BLaER1 treated with 17β-estradiol and CSF1 and Interleukin-3, amounts not matched to agents 10 nM and 100 nM (cell line): ENCODE data around the gene NMRK1.

Source experiments
- H3K27ac ChIP-seq, 11 experiments: shearing (Covaris generic); formaldehyde crosslinking; 2 replicates each; pipeline ENCODE4 v1.8.1; 2022
- H3K27me3 ChIP-seq, 11 experiments: shearing (Covaris generic); formaldehyde crosslinking; 2 replicates each; pipeline ENCODE4 v1.8.1; 2022
- H3K36me3 ChIP-seq, 11 experiments: shearing (Covaris generic); formaldehyde crosslinking; 2 replicates each; pipeline ENCODE4 v1.8.1; 2022
- H3K4me1 ChIP-seq, 10 experiments: shearing (Covaris generic); formaldehyde crosslinking; 2 replicates each; pipeline ENCODE4 v1.8.1; 2022
- H3K4me2 ChIP-seq, 11 experiments: shearing (Covaris generic); formaldehyde crosslinking; 2 replicates each; pipeline ENCODE4 v1.8.1; 2022
- H3K4me3 ChIP-seq, 10 experiments: shearing (Covaris generic); formaldehyde crosslinking; 2 replicates each; pipeline ENCODE4 v1.8.1; 2022
- H3K9ac ChIP-seq, 11 experiments: shearing (Covaris generic); formaldehyde crosslinking; 2 replicates each; pipeline ENCODE4 v1.8.1; 2022
- H3K9me3 ChIP-seq, 11 experiments: shearing (Covaris generic); formaldehyde crosslinking; replicated peaks in 1 of 11; 2 replicates each; pipeline ENCODE4 v1.8.1; 2022
- H4K20me1 ChIP-seq, 11 experiments: shearing (Covaris generic); formaldehyde crosslinking; 2 replicates each; pipeline ENCODE4 v1.8.1; 2022
- Cebpa-rat ChIP-seq, 11 experiments: shearing (Covaris generic); IDR thresholded peaks; 2 replicates each; pipeline ENCODE4 v1.8.1; 2022

Gene NMRK1

DNA sequence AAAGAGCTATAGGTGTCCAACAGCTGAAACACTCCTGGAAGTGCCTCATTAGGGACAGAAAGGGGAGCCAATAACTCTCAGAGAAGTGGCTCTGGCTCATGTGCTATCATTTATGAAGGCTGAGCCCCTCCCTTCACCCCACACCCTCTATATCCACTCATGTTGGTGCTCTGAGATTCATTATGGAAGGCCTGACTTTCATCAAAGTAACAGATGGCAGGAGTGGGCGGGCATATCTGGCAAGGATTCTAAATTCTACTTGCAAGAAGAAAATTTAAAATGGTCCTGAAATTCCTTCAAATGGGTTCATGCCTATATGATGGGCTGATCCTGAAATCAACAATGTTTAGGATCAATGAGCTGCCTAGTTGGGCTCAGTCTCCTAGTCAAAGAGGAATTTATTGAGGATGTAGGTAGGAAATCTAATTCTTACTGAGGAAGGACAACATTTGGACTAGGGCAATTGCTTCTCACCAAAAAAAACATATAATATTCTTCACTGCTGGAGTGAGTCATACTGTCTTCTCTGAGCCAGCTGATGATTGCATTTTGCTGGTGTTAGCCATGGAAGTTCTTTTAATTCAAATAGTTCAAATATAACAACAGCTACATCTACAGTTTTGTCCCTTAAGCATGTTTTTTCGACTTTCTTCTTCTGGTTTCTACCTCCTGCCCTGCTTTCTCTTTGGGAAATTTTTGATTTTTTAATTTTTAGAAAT is 23.5 kb downstream of the NMRK1 start:
- no peak overlapping the region for H3K27ac ChIP-seq
- peaks cover 0 to 93% (median 7%) of the 10 kb centered on the region in 11 experiments; a peak in 14 of 22 replicates for H3K36me3 ChIP-seq
- TF ChIP-seq Cebpa-rat (IDR thresholded peaks at IDR 0.05), result no peak
- no peaks in the 10 kb centered on the region for H3K27me3 ChIP-seq
- no peak overlapping the region for H3K4me2 ChIP-seq
- no peaks in the 10 kb centered on the region for H4K20me1 ChIP-seq
- H3K4me1 ChIP-seq, result no peaks in the 10 kb centered on the region
- H3K9me3 ChIP-seq, result peaks cover 0 to 4% (median 0%) of the 10 kb centered on the region in 11 experiments; a peak in 1 of 22 replicates
- no peak overlapping the region for H3K4me3 ChIP-seq
- no peak overlapping the region for H3K9ac ChIP-seq

DNA sequence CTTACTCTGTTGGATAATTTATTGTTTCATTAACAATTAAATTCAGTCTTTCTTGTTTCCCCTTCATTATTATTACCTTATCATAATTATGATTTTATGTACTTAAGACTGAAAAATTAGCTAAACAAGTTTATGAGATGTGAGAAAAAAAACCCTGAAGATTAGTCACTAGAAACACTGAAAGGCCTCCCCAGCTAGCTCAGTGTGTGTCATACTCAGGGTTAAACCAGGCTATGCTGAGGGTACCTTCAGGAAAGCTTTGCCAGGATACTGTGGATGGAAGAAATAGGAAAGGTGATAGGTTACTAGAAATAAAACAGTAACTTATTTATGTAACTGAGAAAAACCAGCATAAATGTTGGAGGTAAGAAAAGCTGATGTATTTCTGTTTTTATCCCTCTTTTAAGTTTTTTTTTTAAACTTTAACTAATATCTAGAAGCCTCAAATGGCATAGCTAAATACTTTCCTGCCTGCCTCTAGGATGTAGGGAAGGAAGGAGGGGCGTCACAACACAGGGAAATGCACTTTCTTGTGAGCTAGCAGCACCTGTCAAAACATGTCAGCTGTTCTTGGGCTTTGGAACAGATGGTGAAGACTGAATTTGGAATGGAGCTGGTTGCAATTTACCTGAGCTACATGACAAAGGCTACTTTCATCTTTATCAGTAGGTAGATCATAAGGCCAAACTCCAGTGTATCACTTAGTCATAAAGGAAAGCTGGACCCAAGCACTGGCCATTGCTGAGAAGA is 24.2 kb downstream of the NMRK1 start:
- H3K9ac ChIP-seq, result no peak overlapping the region
- no peak overlapping the region for H3K4me2 ChIP-seq
- H3K27ac ChIP-seq, result no peak overlapping the region
- TF ChIP-seq Cebpa-rat (IDR thresholded peaks at IDR 0.05), result no peak
- no peak overlapping the region for H3K4me3 ChIP-seq
- H3K9me3 ChIP-seq, result peaks cover 0 to 7% (median 0%) of the 10 kb centered on the region in 11 experiments; a peak in 6 of 22 replicates
- no peaks in the 10 kb centered on the region for H3K4me1 ChIP-seq
- H3K27me3 ChIP-seq, result no peaks in the 10 kb centered on the region
- H4K20me1 ChIP-seq, result no peaks in the 10 kb centered on the region
- H3K36me3 ChIP-seq, result peaks cover 0 to 86% (median 7%) of the 10 kb centered on the region in 11 experiments; a peak in 14 of 22 replicates

DNA sequence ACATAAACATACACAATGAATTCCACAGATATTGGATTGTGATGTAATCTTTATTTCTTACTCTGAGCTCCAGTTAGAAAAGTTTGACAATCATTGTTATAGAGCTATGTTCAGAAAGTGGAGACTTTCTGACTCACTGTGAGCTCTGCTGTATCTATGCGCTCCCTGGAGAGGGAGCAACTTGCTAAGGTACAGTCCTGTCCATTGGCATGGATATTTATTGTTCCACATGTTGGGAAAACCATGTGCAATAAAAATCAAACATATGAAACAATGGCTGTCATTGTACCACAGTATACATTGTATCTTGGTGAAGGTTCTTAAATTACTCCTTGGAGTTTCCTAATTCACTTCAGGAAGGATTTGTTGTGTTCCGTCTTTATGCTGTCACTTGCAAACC is 26.8 kb downstream of the NMRK1 start:
- no peaks in the 10 kb centered on the region for H3K4me1 ChIP-seq
- no peak for TF ChIP-seq Cebpa-rat (IDR thresholded peaks at IDR 0.05)
- peaks cover 0 to 60% (median 7%) of the 10 kb centered on the region in 11 experiments; a peak in 14 of 22 replicates for H3K36me3 ChIP-seq
- peaks cover 6 to 32% (median 17%) of the 10 kb centered on the region in 11 experiments; a peak in 21 of 22 replicates for H3K9me3 ChIP-seq
- H4K20me1 ChIP-seq, result no peaks in the 10 kb centered on the region
- no peak overlapping the region for H3K9ac ChIP-seq
- H3K4me3 ChIP-seq, result no peak overlapping the region
- no peak overlapping the region for H3K4me2 ChIP-seq
- H3K27ac ChIP-seq, result no peak overlapping the region
- H3K27me3 ChIP-seq, result no peaks in the 10 kb centered on the region

DNA sequence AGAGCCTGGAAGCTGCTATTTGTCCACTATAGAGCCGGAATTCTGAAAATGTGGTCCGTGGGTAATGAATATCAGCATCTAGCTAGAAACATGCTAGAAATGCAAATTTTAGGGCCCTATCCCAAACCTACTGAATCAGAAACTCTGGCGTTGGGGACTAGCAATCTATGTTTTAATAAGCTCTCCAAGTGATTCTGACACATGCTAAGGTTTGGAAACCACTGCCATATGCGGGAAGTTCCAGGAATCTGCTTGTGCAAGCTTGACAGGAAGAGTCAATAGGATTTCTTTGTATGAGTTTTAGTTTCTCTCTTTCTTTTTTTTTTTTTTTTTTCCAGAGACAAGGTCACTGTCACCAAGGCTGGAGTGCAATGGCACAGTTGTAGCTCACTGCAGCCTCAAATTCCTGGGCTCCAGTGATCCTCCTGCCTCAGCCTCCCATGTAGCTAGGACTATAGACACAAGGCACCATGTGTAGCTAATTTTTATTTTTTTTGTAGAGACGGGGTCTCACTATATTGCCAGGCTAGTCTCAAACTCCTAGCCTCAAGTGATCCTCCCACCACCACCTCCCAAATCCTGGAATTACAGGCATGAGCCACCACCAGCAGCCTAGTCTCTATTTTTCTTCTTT is 33.5 kb downstream of the NMRK1 start:
- no peaks in the 10 kb centered on the region for H3K36me3 ChIP-seq
- no peak for TF ChIP-seq Cebpa-rat (IDR thresholded peaks at IDR 0.05)
- H3K9ac ChIP-seq, result no peak overlapping the region
- no peak overlapping the region for H3K4me2 ChIP-seq
- H3K27me3 ChIP-seq, result no peaks in the 10 kb centered on the region
- H4K20me1 ChIP-seq, result no peaks in the 10 kb centered on the region
- peaks cover 14 to 42% (median 26%) of the 10 kb centered on the region in 11 experiments; a peak in 21 of 22 replicates for H3K9me3 ChIP-seq
- H3K27ac ChIP-seq, result no peak overlapping the region
- H3K4me3 ChIP-seq, result no peak overlapping the region
- peaks cover 0 to 7% (median 0%) of the 10 kb centered on the region in 10 experiments; a peak in 2 of 20 replicates for H3K4me1 ChIP-seq

DNA sequence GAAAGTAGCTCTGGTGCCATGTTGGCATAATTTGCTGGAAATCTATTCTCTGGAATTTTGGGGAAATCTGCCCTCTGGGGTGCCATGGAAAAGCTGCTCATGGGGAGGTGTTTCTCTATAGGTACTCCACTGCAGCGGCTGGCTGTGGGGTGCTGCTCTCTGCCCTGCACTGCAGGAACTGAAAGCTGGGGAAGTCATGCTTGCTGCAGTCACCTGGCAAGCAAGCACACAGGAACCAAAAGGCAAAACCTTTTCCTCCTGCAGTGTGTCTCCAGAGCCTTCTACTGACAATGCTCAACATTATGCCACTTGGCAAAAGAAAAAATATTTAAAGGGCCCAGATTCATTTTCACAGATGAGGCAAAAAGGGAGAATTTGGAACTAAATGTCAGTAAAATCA is 34.1 kb downstream of the NMRK1 start:
- Histone ChIP-seq H3K9ac (no peak overlapping the region), H3K27ac (no peak overlapping the region), H3K4me3 (no peak overlapping the region), H4K20me1 (no peaks in the 10 kb centered on the region), H3K27me3 (no peaks in the 10 kb centered on the region), H3K4me2 (no peak overlapping the region), H3K36me3 (no peaks in the 10 kb centered on the region), H3K9me3 (peaks cover 14 to 37% (median 26%) of the 10 kb centered on the region in 11 experiments; a peak in 21 of 22 replicates), H3K4me1 (peaks cover 0 to 7% (median 0%) of the 10 kb centered on the region in 10 experiments; a peak in 2 of 20 replicates)
- no peak for TF ChIP-seq Cebpa-rat (IDR thresholded peaks at IDR 0.05)

DNA sequence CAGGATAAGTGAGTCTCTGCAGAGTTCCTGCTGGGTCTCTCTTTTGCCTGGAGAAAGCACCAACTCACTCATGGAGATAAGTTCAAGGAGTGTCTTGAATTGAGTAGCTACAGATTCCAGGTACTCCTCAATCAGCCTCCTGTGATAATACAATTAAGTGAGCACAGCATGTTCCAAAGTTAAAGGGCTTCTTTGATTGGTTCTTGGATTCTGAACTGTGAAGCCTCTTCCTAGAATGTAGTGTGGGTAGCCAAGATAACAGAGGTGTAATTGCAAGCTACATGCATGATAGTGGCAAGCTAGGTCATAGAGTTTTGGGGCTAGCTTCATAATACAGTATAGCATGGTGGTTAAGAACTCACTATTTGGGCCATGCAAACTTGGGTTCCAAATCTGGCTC is 36.7 kb downstream of the NMRK1 start:
- H3K9ac ChIP-seq, result no peak overlapping the region
- no peak overlapping the region for H3K27ac ChIP-seq
- no peak for TF ChIP-seq Cebpa-rat (IDR thresholded peaks at IDR 0.05)
- no peaks in the 10 kb centered on the region for H3K36me3 ChIP-seq
- no peak overlapping the region for H3K4me3 ChIP-seq
- no peaks in the 10 kb centered on the region for H3K27me3 ChIP-seq
- peaks cover 7 to 17% (median 9%) of the 10 kb centered on the region in 11 experiments; a peak in 21 of 22 replicates for H3K9me3 ChIP-seq
- no peak overlapping the region for H3K4me2 ChIP-seq
- H3K4me1 ChIP-seq, result peaks cover 0 to 7% (median 0%) of the 10 kb centered on the region in 10 experiments; a peak in 2 of 20 replicates
- H4K20me1 ChIP-seq, result no peaks in the 10 kb centered on the region

DNA sequence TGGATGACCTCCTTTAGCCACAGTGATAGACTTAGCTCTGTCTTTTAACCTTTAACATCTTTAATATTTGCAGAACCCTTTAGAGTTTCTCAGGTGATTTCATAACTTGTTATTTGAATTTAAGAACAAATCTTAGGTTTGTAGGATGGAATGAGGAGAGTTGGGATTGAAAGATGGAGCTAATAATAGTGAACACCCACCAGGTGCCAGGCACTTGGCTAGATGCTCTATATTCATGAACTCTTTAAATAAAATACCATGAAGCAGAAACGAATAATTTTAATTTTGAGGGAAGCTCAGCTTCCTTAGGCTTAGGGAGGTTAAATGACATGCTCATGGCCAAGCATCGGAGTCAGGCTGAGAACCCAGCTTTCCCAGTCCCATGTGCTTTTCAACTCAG is 40.4 kb downstream of the NMRK1 start:
- no peak overlapping the region for H3K27ac ChIP-seq
- no peak overlapping the region for H3K4me2 ChIP-seq
- no peaks in the 10 kb centered on the region for H3K27me3 ChIP-seq
- H3K4me1 ChIP-seq, result no peaks in the 10 kb centered on the region
- H3K9me3 ChIP-seq, result 0 out of 22 replicates have a peak, but pooled peaks cover 0 to 6% (median 0%) of the 10 kb centered on the region in 11 experiments
- no peak overlapping the region for H3K9ac ChIP-seq
- H3K36me3 ChIP-seq, result no peaks in the 10 kb centered on the region
- no peak overlapping the region for H3K4me3 ChIP-seq
- no peak for TF ChIP-seq Cebpa-rat (IDR thresholded peaks at IDR 0.05)
- no peaks in the 10 kb centered on the region for H4K20me1 ChIP-seq

DNA sequence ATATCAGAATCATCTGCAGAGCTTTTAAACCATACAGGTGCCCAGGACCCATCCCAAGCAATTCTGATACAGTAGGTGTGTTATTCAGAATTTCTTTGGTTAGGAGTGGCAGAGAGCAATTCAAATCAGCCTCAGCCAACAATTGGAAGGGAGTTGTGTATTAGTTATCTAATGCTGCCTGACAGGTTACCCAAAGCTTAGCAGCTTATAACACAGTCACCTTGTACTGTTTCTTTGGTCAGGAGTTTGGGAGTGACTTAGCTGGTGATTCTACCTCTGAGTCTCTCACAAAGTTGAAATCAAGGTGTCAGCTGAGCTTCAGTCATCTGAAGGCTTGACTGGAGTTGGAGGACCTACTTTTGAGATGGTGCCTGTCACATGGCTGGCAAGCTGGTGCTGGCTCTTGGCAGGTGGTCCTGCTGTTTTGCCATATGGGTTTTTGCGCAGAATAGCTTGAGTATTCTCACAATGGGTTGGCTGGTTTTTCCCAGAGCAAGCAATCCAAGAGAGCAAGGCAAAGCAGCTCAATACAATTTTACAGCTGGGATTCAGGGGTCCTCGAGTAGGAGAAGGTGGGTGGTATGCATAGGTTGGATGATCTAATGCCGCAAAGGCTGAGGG is 41.1 kb downstream of the NMRK1 start:
- no peak overlapping the region for H3K4me3 ChIP-seq
- H3K9ac ChIP-seq, result no peak overlapping the region
- no peaks in the 10 kb centered on the region for H3K4me1 ChIP-seq
- no peaks in the 10 kb centered on the region for H3K36me3 ChIP-seq
- TF ChIP-seq Cebpa-rat (IDR thresholded peaks at IDR 0.05), result no peak
- H4K20me1 ChIP-seq, result no peaks in the 10 kb centered on the region
- H3K27me3 ChIP-seq, result no peaks in the 10 kb centered on the region
- no peak overlapping the region for H3K27ac ChIP-seq
- H3K4me2 ChIP-seq, result no peak overlapping the region
- H3K9me3 ChIP-seq, result 0 out of 22 replicates have a peak, but pooled peaks cover 0 to 6% (median 0%) of the 10 kb centered on the region in 11 experiments

DNA sequence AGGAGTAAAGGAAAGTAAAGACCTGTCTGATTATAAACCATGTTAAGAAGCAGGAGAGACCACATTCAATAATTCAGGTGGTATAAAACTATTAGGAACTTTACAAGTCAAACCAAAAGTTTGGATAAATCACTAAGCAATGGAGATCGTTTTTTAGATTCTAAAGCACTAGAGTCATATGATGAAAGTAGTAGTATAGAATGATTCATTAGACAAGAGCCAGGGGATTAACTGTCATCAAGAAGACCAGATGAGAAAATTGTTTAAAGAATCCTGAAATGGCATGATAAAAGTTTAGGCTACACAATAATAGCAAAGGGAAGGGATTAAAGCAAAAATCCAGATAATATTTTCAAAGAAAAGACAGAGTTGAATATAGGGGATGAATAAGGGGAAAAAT is 46.9 kb downstream of the NMRK1 start:
- Histone ChIP-seq H3K9me3 (no peaks in the 10 kb centered on the region), H3K4me2 (no peak overlapping the region), H3K27me3 (no peaks in the 10 kb centered on the region), H3K36me3 (no peaks in the 10 kb centered on the region), H3K27ac (no peak overlapping the region), H3K4me3 (no peak overlapping the region), H3K4me1 (peaks cover 0 to 18% (median 13%) of the 10 kb centered on the region in 10 experiments; a peak in 17 of 20 replicates), H4K20me1 (no peaks in the 10 kb centered on the region), H3K9ac (no peak overlapping the region)
- no peak for TF ChIP-seq Cebpa-rat (IDR thresholded peaks at IDR 0.05)
